KMS-11 (cell line): Measurements from ENCODE around the gene IQSEC1.

ENCODE experiments used
- H2AFZ ChIP-seq: fragments of 200-600 bp; sonication (generic); 2 replicates; pipeline ENCODE4 v1.6.1; 2016; ENCODE audit warnings: antibody characterized with exemption, mixed run types, low read depth
- H3K27ac ChIP-seq: fragments of 200-600 bp; sonication (generic); 2 replicates; pipeline ENCODE4 v1.6.1; 2016; ENCODE audit warnings: mild to moderate bottlenecking, mixed run types
- H3K27me3 ChIP-seq: fragments of 200-600 bp; sonication (generic); 2 replicates; pipeline ENCODE4 v1.6.1; 2017; ENCODE audit warnings: mild to moderate bottlenecking, low read depth, mixed run types, moderate library complexity; ENCODE audit not compliant: insufficient read depth
- H3K36me3 ChIP-seq: fragments of 200-600 bp; sonication (generic); 2 replicates; pipeline ENCODE4 v1.6.1; 2017; ENCODE audit warnings: mild to moderate bottlenecking, mixed run types; ENCODE audit not compliant: insufficient read depth
- H3K4me1 ChIP-seq: fragments of 200-600 bp; sonication (generic); 2 replicates; pipeline ENCODE4 v1.6.1; 2016; ENCODE audit warnings: mild to moderate bottlenecking, low read depth, mixed run types; ENCODE audit not compliant: poor library complexity, severe bottlenecking
- H3K4me2 ChIP-seq: fragments of 200-600 bp; sonication (generic); 2 replicates; pipeline ENCODE4 v1.7.0; 2016; ENCODE audit warnings: mild to moderate bottlenecking, mixed run types
- H3K4me3 ChIP-seq: fragments of 200-600 bp; sonication (generic); IDR thresholded peaks from 2 replicates; pipeline ENCODE4 v1.6.1; 2017; ENCODE audit warnings: low read depth, low read length, mixed read lengths; ENCODE audit not compliant: insufficient read depth
- H3K79me2 ChIP-seq: fragments of 200-600 bp; sonication (generic); 2 replicates; pipeline ENCODE4 v1.6.1; 2016; ENCODE audit warnings: low read depth, mixed run types; ENCODE audit not compliant: insufficient read depth
- H3K9ac ChIP-seq: fragments of 200-600 bp; sonication (generic); 2 replicates; pipeline ENCODE4 v1.6.1; 2016; ENCODE audit warnings: mild to moderate bottlenecking, mixed run types
- H4K20me1 ChIP-seq: fragments of 200-600 bp; sonication (generic); 2 replicates; pipeline ENCODE4 v1.6.1; 2016; ENCODE audit warnings: mild to moderate bottlenecking, mixed run types; ENCODE audit not compliant: insufficient read depth
- TF ChIP-seq, protein P1 (sequence below): fragments of 200-600 bp; sonication (generic); conservative IDR thresholded peaks from 2 replicates; pipeline ENCODE4 v1.6.1; 2017; ENCODE audit warnings: low read depth, mild to moderate bottlenecking, antibody characterized with exemption, low read length, moderate library complexity, mixed read lengths

IQSEC1 gene

DNA sequence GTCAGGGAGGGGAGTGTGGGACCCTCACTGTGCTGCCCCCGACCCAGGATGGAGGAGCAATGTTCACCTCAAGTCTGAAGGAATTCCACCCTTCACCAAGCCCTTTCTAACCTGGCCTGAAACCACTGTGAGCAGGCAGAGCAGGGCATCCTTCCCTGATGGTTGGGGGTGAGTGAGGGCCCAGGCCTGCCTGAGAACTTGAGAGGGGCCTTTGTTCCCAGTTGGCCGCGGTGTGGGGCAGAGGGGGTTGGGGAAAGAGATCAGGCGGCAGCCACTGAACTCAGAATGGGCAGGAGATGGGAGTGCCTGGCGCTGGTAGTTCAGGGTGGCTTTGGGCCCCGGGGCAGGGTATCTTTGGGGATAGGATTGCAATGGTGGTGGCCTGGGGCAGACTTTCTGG is 128.4 kb downstream of the IQSEC1 start:
- TF ChIP-seq, protein P1, sequence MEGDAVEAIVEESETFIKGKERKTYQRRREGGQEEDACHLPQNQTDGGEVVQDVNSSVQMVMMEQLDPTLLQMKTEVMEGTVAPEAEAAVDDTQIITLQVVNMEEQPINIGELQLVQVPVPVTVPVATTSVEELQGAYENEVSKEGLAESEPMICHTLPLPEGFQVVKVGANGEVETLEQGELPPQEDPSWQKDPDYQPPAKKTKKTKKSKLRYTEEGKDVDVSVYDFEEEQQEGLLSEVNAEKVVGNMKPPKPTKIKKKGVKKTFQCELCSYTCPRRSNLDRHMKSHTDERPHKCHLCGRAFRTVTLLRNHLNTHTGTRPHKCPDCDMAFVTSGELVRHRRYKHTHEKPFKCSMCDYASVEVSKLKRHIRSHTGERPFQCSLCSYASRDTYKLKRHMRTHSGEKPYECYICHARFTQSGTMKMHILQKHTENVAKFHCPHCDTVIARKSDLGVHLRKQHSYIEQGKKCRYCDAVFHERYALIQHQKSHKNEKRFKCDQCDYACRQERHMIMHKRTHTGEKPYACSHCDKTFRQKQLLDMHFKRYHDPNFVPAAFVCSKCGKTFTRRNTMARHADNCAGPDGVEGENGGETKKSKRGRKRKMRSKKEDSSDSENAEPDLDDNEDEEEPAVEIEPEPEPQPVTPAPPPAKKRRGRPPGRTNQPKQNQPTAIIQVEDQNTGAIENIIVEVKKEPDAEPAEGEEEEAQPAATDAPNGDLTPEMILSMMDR: no peak
- Histone ChIP-seq H3K27ac (no peak overlapping the region), H2AFZ (no peak overlapping the region), H3K9ac (no peak overlapping the region), H3K4me2 (no peak overlapping the region), H4K20me1 (no peaks in the 10 kb centered on the region), H3K36me3 (no peaks in the 10 kb centered on the region), H3K27me3 (no peaks in the 10 kb centered on the region), H3K4me3 (no peak overlapping the region), H3K79me2 (no peaks in the 10 kb centered on the region), H3K4me1 (peaks cover 6% of the 10 kb centered on the region)

- Histone ChIP-seq H3K4me2 (no peak overlapping the region), H3K9ac (no peak overlapping the region), H3K27ac (no peak overlapping the region), H3K36me3 (no peaks in the 10 kb centered on the region), H3K27me3 (no peaks in the 10 kb centered on the region), H3K4me3 (no peak overlapping the region), H3K4me1 (peaks cover 3% of the 10 kb centered on the region), H3K79me2 (no peaks in the 10 kb centered on the region), H4K20me1 (no peaks in the 10 kb centered on the region), H2AFZ (no peak overlapping the region)
- TF ChIP-seq, protein P1: no peak
Observed at GRCh38 chr3:12944413-12944812, 128.8 kb downstream of the IQSEC1 start.

- Histone ChIP-seq H3K27me3 (no peaks in the 10 kb centered on the region), H3K4me3 (no peak overlapping the region), H3K27ac (no peak overlapping the region), H3K9ac (no peak overlapping the region), H3K79me2 (no peaks in the 10 kb centered on the region), H3K4me2 (no peak overlapping the region), H3K4me1 (no peaks in the 10 kb centered on the region), H3K36me3 (no peaks in the 10 kb centered on the region), H4K20me1 (no peaks in the 10 kb centered on the region), H2AFZ (no peak overlapping the region)
- TF ChIP-seq, protein P1: no peak
Observed at GRCh38 chr3:12943124-12944021, 129.9 kb downstream of the IQSEC1 start.

DNA sequence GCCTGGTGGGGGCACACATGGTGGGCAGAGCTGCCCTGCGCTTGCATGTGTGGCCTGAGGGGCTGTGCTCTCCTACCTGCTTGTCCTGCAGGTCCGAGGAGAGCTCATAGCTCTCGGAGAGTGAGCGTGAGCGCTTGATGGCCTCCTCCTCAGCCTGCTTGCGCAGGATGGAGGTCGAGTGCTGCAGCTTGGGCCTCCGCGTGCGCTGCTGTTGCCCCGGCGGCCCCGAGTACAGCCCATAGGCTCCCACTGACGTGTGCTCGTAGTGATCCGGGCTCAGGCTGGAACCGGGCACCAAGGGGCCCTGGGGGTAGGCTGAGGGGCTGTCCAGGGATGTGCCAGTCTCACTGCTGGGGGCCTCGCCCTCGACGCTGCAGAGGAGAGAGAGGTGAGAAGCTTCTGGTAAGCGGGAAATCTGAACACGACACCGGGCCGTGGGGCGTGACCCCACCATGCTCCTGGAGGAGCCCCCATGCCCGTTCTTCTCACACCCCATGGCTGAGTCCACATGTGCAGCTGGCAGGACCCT is 131.7 kb downstream of the IQSEC1 start:
- H3K4me2 ChIP-seq: no peak overlapping the region
- H3K4me1 ChIP-seq: no peaks in the 10 kb centered on the region
- H3K27ac ChIP-seq: no peak overlapping the region
- no peaks in the 10 kb centered on the region for H3K27me3 ChIP-seq
- no peak overlapping the region for H3K9ac ChIP-seq
- TF ChIP-seq, protein P1: no peak
- H4K20me1 ChIP-seq: no peaks in the 10 kb centered on the region
- H3K79me2 ChIP-seq: no peaks in the 10 kb centered on the region
- H2AFZ ChIP-seq: no peak overlapping the region
- H3K4me3 ChIP-seq: no peak overlapping the region
- no peaks in the 10 kb centered on the region for H3K36me3 ChIP-seq
